NCI-H69 (cell line): ENCODE measurements around the gene TXNDC17.
"Not testable (repeated sequence)": the region's sequence is repeated elsewhere in the genome, so short reads cannot be mapped to it uniquely, and the experiment has no call there.

Experiments used
- DNase-seq: peaks from one replicate; lab custom pipeline; 2025; lab: John Stamatoyannopoulos, UW

TXNDC17 gene

GRCh38 chr17:6636616-6637457, 4.0 kb upstream of the TXNDC17 start:
- DNase-seq, result no peak

GRCh38 chr17:6637458-6637840, 3.4 kb upstream of the TXNDC17 start:
- DNase-seq, result no peak

- DNase-seq, result no peak
These were observed 2.6 kb upstream of the TXNDC17 start for GRCh38 chr17:6638046-6638908.

GRCh38 chr17:6639014-6639585, 1.8 kb upstream of the TXNDC17 start:
- no peak for DNase-seq

GRCh38 chr17:6639586-6640535, 999 bp upstream of the TXNDC17 start:
- DNase-seq, result peak; percentile 49

GRCh38 chr17:6641247-6641863, 495 bp downstream of the TXNDC17 start:
- DNase-seq, result peak; percentile 39

- DNase-seq, result no peak
These were observed 1.7 kb downstream of the TXNDC17 start for GRCh38 chr17:6642592-6642991.

- DNase-seq, result no peak
These were observed 2.7 kb downstream of the TXNDC17 start for GRCh38 chr17:6643451-6644125.

- DNase-seq, result peak; percentile 6
These were observed 7.3 kb downstream of the TXNDC17 start for GRCh38 chr17:6648181-6648580.

GRCh38 chr17:6651354-6651918, 10.6 kb downstream of the TXNDC17 start, which contains the start of the genes C17orf100 and MED31:
Gene C17orf100, plus strand, starts transcription at chr17:6651762. Its CDS starts 152 bp downstream, at chr17:6651914.
Gene MED31, minus strand, starts transcription at chr17:6651605. Its CDS starts 77 bp downstream, at chr17:6651528.
- peak; percentile 90 for DNase-seq

- DNase-seq, result peak; percentile 52
These were observed 11.1 kb downstream of the TXNDC17 start for GRCh38 chr17:6651919-6652452.

- peak; percentile 82 for DNase-seq
These were observed 14.2 kb downstream of the TXNDC17 start for GRCh38 chr17:6654841-6655731.

GRCh38 chr17:6655732-6656361, 15.0 kb downstream of the TXNDC17 start:
- not testable (repeated sequence) for DNase-seq

- peak; percentile 14 for DNase-seq
These were observed 16.2 kb downstream of the TXNDC17 start for GRCh38 chr17:6656797-6657632.

- no peak for DNase-seq
These were observed 16.9 kb downstream of the TXNDC17 start for GRCh38 chr17:6657633-6658287.

GRCh38 chr17:6658411-6658810, 17.6 kb downstream of the TXNDC17 start:
- not testable (repeated sequence) for DNase-seq

GRCh38 chr17:6660101-6660500, 19.2 kb downstream of the TXNDC17 start:
- no peak for DNase-seq
